Natural killer cell (primary cell): ENCODE measurements around the gene MAP4K4. TPM values are rescaled to one million over a fixed set of nuclear protein-coding genes. Genes with fewer than 3 reads are reported as not detected.

Source experiments
- ATAC-seq, 3 donors: fragments of 150-1000 bp in 2 of 3; fragments of 200-7000 bp in 1 of 3; cut with Tn5 transposase; 1 replicate in 1 of 3; 2 replicates in 2 of 3; pipeline ENCODE4 v1.10.0; 2021; ENCODE audit warnings: mild to moderate bottlenecking in 2 of 3, moderate library complexity in 2 of 3
- DNase-seq, 2 donors: peaks; one replicate each; pipeline versions ENCODE4 v3.0.0 to v3.0.0-alpha.2; 2013 to 2021; ENCODE audit warnings: mixed read lengths in 1 of 2
- H3K27ac ChIP-seq: one replicate; pipeline ENCODE4 v1.5.1; 2013; ENCODE audit warnings: mild to moderate bottlenecking, low read length
- H3K27me3 ChIP-seq: one replicate; pipeline ENCODE4 v1.6.1; 2013; ENCODE audit warnings: low read length; ENCODE audit not compliant: control insufficient read depth, insufficient read depth
- H3K36me3 ChIP-seq: one replicate; pipeline ENCODE4 v1.6.1; 2013; ENCODE audit warnings: low read length; ENCODE audit not compliant: control insufficient read depth, insufficient read depth
- H3K4me1 ChIP-seq: one replicate; pipeline ENCODE4 v1.6.1; 2013; ENCODE audit warnings: low read length; ENCODE audit not compliant: control insufficient read depth, insufficient read depth
- H3K4me3 ChIP-seq: one replicate; pipeline ENCODE4 v1.5.1; 2013; ENCODE audit warnings: low read length
- H3K9me3 ChIP-seq: one replicate; pipeline ENCODE4 v1.6.1; 2013; ENCODE audit warnings: low read length; ENCODE audit not compliant: control insufficient read depth, insufficient read depth
- H3K27ac Mint-ChIP-seq, 2 donors: one replicate each; pipeline ENCODE4 v1.8.0; 2022; ENCODE audit warnings: mild to moderate bottlenecking in 2 of 2, mixed read lengths in 2 of 2, moderate library complexity in 1 of 2
- H3K27me3 Mint-ChIP-seq, 2 donors: one replicate each; pipeline ENCODE4 v1.8.0; 2022; ENCODE audit warnings: low read depth in 2 of 2, mixed read lengths in 2 of 2
- H3K36me3 Mint-ChIP-seq: one replicate; pipeline ENCODE4 v1.8.0; 2022; ENCODE audit warnings: mixed read lengths
- H3K4me1 Mint-ChIP-seq, 2 donors: one replicate each; pipeline ENCODE4 v1.8.0; 2022; ENCODE audit warnings: mixed read lengths in 2 of 2
- H3K4me3 Mint-ChIP-seq: one replicate; pipeline ENCODE4 v1.8.0; 2022; ENCODE audit warnings: mild to moderate bottlenecking, moderate library complexity, mixed read lengths
- H3K9me3 Mint-ChIP-seq, 2 donors: one replicate each; pipeline ENCODE4 v1.8.0; 2022; ENCODE audit warnings: mixed read lengths in 2 of 2
- WGBS: methylation state at CpG from one replicate; pipeline ENCODE4 v1.1.7; 2013; ENCODE audit warnings: missing lambda C conversion rate; ENCODE audit not compliant: insufficient coverage; 5-methylcytosine and 5-hydroxymethylcytosine counted together
- intact Hi-C: fragments of 100-400 bp; cut with micrococcal nuclease; formaldehyde crosslinking; loops from one replicate; pipeline ENCODE4 v1.14.2; 2022
- total RNA-seq, 4 donors: library from RNA; stranded (reverse); fragments of 120-200 nt in 1 of 4; gene quantifications; one replicate each; pipeline versions ENCODE4 v1.2.3 to v1.2.4, GENCODE V29; 2013 to 2022
- TF ChIP-seq, protein P1 (sequence below): fragments of 200-600 bp; IDR thresholded peaks from one replicate; pipeline ENCODE4 v1.8.0; 2022; ENCODE audit warnings: antibody characterized with exemption

The MAP4K4 gene
- total RNA-seq, 3 donors from 2014 or later (not counting 1 experiment from before 2014, with no cell fraction given): 60.2 to 80.3 (median 66.5) TPM

- Mint-ChIP-seq H3K9me3 (no peaks in the 10 kb centered on the region), H3K27ac (no peak overlapping the region), H3K4me1 (peaks cover 61 to 82% of the 10 kb centered on the region in 2 donors), H3K27me3 (no peaks in the 10 kb centered on the region), H3K4me3 (no peak overlapping the region), H3K36me3 (no peaks in the 10 kb centered on the region)
- intact Hi-C loops: no loop called here
- no peak overlapping the region for H3K27ac ChIP-seq
- no peak overlapping the region for H3K4me3 ChIP-seq
- DNase-seq (peak in 1 of 2 donors; percentile 67), ATAC-seq (no peak)
- 81% methylated on average over 3 of the region's 5 CpGs for WGBS
- H3K9me3 ChIP-seq: no peaks in the 10 kb centered on the region
- peaks cover 15% of the 10 kb centered on the region for H3K4me1 ChIP-seq
- TF ChIP-seq, protein P1, sequence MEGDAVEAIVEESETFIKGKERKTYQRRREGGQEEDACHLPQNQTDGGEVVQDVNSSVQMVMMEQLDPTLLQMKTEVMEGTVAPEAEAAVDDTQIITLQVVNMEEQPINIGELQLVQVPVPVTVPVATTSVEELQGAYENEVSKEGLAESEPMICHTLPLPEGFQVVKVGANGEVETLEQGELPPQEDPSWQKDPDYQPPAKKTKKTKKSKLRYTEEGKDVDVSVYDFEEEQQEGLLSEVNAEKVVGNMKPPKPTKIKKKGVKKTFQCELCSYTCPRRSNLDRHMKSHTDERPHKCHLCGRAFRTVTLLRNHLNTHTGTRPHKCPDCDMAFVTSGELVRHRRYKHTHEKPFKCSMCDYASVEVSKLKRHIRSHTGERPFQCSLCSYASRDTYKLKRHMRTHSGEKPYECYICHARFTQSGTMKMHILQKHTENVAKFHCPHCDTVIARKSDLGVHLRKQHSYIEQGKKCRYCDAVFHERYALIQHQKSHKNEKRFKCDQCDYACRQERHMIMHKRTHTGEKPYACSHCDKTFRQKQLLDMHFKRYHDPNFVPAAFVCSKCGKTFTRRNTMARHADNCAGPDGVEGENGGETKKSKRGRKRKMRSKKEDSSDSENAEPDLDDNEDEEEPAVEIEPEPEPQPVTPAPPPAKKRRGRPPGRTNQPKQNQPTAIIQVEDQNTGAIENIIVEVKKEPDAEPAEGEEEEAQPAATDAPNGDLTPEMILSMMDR: no peak
- no peaks in the 10 kb centered on the region for H3K36me3 ChIP-seq
- no peaks in the 10 kb centered on the region for H3K27me3 ChIP-seq
Measured at GRCh38 chr2:101725515-101726192, 28.1 kb downstream of the MAP4K4 start.

GRCh38 chr2:101728865-101729264 is 31.4 kb downstream of the MAP4K4 start:
- no CpG with 5 or more reads among the region's 1 CpG for WGBS
- Histone ChIP-seq H3K36me3 (no peaks in the 10 kb centered on the region), H3K27me3 (no peaks in the 10 kb centered on the region), H3K4me1 (peaks cover 28% of the 10 kb centered on the region), H3K9me3 (no peaks in the 10 kb centered on the region), H3K27ac (no peak overlapping the region), H3K4me3 (no peak overlapping the region)
- intact Hi-C loops: no loop called here
- DNase-seq (no peak), ATAC-seq (no peak)
- TF ChIP-seq, protein P1: no peak
- H3K4me3 Mint-ChIP-seq: no peak overlapping the region
- H3K27me3 Mint-ChIP-seq: no peaks in the 10 kb centered on the region
- H3K27ac Mint-ChIP-seq: no peak overlapping the region
- H3K9me3 Mint-ChIP-seq: no peaks in the 10 kb centered on the region
- H3K36me3 Mint-ChIP-seq: no peaks in the 10 kb centered on the region
- peaks cover 51 to 76% of the 10 kb centered on the region in 2 donors for H3K4me1 Mint-ChIP-seq

DNA sequence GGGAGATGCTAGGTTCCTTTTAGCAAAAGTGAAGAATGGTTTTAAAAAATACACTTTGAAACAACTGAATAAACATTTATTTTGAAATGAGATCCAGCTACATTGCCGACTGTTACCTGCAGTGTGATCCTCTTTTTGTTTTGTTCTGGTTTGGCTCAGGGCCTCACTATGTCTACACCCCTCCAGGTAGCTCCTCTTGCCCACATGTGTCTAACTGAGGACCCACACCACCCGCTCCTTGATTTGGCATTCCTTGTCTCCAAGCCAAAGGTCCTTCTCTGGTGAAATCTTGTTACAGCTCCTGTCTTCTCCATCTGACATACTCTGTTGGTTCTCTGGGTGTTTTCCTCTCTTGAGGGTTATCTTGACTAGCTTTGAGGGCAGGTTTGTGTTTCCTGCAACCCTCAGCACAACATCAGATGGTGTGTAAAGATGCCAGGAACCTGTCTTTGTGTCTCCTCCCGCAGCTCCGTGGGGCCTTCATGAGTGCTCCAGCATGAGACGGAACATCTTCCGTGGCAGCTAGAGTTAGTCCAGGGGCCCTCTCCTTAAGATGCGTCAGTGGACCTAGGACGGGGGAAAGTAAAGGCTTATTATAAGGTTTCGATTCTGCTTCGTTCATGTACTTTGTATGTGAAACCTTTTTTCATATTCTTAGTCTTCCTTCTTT is 32.1 kb downstream of the MAP4K4 start:
- TF ChIP-seq, protein P1: no peak
- H3K9me3 ChIP-seq: no peaks in the 10 kb centered on the region
- H3K36me3 Mint-ChIP-seq: no peaks in the 10 kb centered on the region
- WGBS: 82% methylated on average over 8 of the region's 10 CpGs
- H3K27me3 ChIP-seq: no peaks in the 10 kb centered on the region
- H3K4me3 Mint-ChIP-seq: no peak overlapping the region
- H3K4me1 ChIP-seq: peaks cover 25% of the 10 kb centered on the region
- intact Hi-C loops: no loop called here
- H3K4me1 Mint-ChIP-seq: peaks cover 53 to 72% of the 10 kb centered on the region in 2 donors
- no peak overlapping the region for H3K4me3 ChIP-seq
- no peaks in the 10 kb centered on the region for H3K9me3 Mint-ChIP-seq
- no peaks in the 10 kb centered on the region for H3K27me3 Mint-ChIP-seq
- DNase-seq: peak in 1 of 2 donors; percentile 55
- H3K27ac Mint-ChIP-seq: peak overlapping the region in 1 of 2 donors; percentile 45
- no peaks in the 10 kb centered on the region for H3K36me3 ChIP-seq
- no peak overlapping the region for H3K27ac ChIP-seq
- ATAC-seq: no peak
